GM21619 (cell line): ENCODE measurements around the gene VSX1.

ENCODE experiments used
- ATAC-seq: cut with Tn5 transposase; IDR thresholded peaks from one replicate; pipeline ENCODE4 v1.9.1; 2021; ENCODE audit not compliant: unreplicated experiment

VSX1 gene

DNA sequence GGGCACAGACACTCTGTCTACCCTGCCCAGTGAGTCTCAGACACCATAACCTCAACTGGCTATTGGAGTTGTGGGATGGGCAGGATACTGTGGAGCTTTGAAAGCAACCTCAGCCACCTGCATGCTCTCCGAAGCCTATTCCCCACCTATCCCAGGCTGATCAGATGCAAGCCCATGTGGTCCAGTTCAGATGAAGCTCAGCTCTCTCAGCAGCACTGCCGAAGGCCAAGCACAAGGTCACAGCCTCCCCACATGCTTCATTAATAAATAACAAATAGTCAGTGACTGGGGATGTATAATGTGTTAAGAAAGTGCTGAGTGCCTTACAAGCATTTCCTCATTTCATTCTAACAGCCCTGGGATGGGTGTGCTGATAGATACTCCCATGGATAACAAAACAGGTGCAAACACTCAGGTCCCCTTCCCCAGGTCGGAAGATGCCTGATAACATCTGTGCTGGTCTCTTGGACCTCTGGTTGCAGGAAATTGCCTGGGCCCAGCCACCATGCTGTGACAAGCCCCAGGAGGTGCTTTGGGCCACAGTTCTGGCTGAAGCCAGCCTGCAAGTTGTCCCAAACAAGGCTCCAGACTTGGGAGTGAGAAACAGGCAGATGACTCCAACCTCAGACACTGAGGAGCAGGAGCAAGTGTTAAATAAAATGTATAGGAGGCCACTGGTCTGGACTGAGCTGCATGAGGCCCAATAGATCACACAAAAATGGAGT, 27.7 kb downstream of the VSX1 start:
- ATAC-seq = no peak

DNA sequence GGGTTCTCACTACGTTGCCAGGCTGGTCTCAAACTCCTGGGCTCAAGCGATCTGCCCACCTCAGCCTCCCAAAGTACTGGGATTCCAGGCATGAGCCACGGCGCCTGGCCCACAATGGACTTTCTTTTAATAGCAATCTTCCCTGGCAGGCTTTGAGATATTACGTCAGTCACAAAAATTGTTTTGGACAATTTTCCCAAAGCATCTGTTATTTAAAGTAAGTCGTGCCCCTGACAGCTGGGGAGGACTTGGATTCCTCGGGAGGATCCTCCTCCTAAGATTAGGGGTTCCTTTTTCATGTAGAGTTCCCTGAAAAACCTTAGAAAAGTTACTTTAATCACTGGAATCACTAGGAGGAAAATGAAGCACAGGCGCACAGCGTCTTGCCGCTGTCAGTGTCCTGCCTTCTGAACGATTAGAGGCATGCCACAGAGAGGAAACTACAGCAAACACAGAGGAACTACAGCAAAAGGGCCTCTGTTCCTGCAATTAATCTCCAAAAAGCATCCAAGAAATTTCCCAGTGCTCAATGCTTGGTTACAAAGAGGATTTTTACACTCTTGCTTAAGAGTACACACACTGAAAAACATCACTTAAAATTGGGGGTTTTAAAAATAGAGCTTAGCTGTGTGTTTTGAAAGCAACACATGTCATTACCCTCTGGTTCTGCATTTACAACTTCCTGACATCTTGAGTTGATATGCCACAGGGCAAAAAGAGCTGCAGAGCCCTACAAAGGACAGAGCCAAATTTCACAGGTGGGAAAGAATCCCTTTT, 28.5 kb downstream of the VSX1 start:
- no peak for ATAC-seq

DNA sequence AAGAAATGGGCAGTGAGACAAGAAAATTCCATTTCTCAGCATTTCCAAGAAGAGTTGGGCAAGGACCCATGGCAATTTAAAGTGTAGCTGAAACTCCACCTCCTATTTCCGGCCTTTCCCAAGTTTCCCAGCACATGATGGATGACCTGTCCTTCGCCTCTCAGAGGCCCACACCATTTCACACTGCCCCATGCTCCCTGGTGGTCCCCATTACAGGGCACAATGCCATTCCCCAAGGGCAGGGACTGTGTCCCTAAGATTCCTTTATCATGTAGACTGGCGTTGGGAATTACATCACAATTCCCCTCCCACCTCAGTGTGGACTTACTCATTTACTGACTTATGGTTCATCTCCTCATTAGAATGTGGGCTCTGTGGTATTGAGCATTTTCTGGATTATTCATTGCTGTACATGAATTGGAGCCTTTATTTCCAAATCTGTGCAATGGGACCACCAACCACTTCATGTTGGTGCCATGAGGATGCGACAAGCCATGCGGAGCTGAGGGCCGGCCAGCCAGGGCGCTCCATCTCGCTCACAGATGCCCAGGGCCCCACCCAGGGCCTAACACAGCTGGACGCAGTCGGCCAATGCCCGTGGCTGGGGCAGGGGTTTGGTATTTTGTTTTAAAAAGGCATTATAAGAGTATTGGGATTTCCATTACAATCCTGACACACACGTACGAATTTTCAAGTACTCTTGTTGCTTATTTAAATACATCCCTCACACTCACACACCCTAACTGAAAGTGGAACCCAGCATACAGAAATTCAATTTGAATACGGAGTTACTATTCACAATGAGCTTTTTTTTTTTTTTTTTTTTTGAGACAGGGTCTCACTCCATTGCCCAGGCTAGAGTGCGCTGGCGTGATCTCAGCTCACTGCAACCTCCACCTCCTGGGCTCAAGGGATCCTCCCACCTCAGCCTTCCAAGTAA, 29.4 kb downstream of the VSX1 start:
- ATAC-seq = no peak

DNA sequence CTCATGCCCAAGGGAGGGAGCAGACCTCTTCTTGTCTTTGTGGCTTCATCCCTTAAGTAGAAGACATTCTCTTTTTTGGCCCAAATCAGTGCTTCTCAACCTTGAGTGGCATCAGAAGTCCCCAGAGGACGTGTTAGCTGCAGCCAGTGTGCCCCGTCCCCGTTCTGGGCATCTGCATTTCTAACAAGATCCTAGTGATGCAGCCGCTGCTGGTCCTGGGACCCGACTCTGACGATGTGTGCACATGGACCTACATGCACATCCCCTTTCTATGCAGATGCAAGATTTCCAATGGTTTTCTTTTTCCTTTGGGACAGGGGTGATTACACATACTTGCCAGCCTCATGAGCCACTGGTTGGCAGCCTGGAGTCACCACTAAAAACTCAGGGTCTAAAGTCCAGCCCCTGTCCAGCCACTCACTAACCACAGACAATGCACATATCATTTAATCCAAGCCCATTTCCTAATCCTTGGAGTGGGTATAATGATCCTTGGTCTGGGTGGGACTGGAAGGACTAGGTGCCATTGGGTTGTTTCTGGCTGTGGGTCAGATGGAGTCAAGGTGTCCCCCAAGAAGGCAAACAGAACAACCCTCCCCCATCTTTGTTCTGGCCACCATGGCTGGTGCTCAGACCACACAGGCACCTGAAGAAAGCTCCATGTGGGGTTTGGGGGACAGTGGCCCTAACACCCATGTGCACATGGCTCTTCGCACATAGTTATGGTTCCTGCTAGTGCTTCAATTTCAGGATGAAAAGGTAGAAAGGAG, 30.4 kb downstream of the VSX1 start:
- ATAC-seq = no peak

DNA sequence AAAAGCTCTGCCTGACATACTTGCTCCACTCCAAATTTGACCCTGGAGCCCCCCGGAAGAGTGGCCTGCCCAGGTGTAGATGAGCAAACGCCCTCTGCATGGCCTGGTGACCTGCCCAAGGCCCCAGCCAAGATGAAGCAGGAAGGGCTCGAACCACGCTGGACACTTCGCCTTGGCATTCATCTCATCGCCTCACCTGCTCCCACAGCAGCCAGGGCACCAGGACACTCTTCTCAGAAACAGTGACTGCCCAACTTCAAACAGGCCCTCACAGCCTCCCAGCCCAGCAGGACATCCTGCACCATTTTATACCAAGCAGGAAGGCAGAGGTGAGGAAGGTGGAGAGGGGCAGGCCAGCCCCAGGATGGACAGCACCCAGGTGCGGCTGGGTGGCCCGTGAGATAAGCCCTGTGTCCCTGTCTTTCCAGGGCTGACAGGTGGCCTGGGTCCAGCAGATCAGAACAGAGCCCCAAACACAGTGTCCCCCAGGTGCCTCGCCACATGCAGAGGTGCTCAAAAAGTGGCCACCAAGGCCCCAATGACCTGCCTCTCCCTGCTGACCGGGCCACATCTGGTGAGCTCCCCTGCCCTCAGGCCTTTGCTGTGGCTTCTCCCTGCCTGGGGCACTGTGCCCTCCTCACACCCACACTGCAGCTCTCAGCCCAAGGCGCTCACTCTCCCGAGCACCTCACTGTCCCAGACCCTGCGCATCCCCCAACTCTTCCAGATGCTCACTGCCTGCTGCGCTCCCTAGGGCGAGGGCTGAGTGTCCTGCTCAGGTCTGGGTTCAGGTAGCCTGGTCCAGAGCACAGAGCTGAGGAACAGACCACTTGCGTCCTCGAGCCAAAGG, 31.2 kb downstream of the VSX1 start:
- ATAC-seq = no peak

DNA sequence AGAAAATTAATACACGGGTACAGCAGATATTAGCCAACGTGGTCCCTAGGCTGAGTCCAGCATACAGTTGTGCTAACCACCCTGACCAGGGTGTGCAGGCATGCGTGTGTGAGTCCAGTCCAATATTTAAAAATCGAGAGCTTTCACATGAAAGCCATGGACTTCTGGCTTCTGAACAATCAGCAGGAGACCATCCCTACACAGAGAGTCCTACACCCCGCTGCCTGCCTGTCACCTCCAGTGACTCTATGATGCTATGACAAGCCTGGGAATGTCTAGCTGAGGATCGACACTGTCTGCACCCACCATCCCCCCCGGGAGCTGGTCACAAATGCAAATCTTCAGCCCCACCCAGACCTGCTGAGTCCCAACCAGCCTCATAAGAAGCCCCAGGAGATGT, 31.9 kb downstream of the VSX1 start:
- ATAC-seq = no peak

DNA sequence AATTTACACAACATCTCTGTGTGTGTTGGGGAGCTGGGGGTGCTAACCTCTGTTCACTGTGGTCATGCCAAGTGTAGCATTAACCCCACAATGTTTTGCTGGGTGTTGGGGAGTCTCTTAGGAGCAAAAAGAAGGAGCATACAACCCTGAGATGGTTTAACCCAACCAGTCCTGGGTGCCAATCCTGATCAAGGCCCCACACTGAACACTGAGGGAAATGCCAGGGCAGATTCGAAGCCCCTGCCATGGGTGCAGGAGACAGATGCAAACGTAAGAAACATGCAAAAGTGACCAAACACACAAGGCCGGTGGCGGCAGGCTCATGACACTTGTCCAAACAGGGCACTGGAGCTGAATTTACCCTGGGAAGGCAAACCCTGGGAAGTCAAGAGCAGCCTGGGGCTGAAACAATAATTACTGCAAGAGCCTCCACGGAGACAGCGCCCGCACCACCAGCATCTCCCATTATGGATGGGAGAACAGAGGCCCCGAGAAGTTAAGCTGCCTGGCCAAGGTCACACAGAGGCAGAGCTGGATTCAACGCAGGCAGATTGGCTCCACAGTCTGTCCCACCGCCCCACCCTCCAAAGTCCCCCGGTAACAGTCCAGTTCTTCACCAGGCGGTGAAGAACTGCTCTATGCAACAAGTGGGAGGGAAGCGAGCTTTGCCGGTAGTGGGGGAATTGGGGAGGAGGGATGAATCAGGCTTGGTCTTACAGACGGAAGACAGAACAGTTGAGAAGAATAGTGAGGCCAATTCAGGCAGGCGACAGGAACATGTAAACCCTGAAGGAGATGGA, 32.5 kb downstream of the VSX1 start:
- no peak for ATAC-seq

DNA sequence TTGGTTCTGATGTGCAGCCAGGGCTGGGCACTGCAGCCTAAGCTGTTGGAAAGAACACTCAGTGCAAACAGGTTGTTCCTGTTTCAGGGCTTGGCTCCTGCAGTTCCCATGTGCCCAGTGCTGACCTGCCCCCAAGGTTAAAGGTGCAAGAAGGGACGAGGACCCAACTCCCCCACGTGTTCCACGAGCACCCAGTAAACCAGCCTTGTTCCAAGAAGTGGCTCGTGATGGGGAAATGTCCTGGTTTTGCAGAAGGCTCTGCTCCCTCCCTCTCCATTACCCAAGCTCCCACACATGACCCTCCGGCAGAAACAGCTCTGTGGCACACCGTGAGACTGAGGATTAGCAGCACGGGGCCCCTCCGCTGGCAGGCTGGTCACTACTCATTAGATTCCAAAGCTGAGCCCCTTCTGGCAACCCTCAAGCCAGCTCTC, 33.4 kb downstream of the VSX1 start:
- no peak for ATAC-seq

DNA sequence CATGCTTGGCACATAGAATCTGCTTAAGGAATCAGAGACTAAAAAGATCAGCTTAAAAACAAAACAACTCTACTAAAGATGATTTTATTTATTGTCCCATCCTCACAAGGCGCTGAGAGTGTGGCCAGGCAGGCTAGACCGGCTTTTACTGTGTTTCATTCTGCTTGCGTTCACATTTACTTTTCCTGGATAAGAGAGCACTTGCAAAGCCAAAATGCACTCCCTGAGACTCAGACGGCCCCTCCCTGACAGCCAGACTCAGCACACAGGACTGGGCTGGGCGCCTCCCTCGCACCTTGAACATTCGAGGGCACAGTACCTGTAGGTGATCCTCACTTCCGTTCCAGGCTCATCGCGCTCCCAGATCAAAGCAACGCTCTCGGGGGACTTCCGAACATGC, 34.2 kb downstream of the VSX1 start:
- ATAC-seq = no peak

DNA sequence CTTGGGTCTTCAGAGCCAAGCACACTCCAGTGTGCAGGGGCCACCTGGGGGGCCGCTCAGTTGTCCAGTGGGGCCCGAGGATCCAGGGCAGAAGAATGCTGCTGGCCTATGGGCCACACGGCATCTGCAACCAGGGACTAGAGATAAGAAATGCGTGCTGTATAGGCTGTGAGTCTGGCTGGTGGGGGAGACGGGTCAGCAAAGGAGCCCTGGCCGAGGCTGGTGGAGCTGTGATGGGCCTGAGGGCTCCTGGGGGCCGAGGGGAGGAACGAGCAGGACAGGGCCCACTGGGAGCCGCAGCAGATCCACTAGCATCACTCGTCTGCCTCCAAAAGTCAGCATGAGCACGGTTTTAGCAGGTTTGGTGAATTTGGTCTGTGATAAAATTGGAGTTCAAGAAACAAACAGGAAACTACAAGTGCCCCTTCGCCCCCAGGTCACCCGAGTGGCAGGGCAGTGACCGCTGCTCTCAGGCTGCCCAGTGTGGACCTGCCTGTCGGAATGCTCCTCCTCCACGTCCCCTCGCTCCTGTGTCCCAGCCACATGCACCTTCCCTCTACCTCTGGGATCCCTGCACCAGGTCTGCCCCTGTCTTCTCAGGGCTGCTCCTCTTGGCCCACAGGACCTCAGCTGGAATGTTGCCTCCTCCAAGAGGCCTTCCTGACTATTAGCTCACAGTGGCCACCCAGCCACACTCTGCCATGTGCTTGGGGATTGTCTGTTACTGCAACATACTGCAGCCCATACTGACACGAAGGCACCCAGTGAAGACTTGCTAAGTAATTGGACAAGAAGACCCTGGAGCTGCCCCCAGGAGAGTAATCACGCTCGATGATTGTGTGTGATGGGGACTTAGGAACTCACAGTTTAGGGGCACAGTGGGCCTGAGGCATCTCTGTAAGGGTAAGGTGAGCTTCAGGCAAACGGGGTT, 34.9 kb downstream of the VSX1 start:
- no peak for ATAC-seq

DNA sequence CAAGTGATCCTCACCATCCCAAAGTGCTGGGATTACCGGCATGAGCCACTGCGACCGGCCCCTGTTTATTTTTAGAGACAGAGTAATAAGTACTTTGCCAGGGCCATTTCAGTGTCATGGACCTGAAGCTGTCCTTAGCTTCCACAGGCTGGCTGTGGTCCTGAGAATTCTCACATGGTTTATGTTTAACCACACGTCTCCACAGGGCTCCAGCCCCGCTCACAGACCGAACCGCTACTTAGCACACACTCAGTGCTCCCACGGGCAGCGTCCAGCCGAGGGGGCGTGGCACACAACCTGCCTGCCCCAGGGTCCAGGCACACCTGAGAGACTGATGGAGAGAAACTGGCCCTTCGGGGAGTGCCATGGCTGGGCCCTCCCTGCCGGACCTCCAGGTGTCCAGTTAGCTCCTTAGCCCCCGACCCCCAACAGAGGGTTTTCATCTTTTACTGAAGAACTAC, 35.7 kb downstream of the VSX1 start:
- no peak for ATAC-seq

DNA sequence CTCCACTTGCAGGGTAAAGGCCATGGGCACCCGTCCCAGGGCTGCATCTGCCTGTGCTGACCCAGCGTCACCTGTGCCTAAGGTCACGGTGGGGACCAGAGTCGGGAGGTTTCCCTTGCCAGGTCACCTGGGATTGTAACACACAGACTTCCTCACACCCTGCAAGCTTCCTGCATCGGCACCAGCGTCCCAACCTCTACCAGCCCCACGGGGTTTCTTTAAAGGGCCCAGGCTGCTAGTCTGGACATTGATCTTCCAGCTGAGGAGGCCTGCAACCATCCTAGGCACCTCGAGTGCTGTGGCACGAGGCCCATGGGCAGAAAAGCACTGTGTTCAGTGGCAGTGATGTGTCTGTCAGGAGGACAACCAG, 36.6 kb downstream of the VSX1 start:
- no peak for ATAC-seq

DNA sequence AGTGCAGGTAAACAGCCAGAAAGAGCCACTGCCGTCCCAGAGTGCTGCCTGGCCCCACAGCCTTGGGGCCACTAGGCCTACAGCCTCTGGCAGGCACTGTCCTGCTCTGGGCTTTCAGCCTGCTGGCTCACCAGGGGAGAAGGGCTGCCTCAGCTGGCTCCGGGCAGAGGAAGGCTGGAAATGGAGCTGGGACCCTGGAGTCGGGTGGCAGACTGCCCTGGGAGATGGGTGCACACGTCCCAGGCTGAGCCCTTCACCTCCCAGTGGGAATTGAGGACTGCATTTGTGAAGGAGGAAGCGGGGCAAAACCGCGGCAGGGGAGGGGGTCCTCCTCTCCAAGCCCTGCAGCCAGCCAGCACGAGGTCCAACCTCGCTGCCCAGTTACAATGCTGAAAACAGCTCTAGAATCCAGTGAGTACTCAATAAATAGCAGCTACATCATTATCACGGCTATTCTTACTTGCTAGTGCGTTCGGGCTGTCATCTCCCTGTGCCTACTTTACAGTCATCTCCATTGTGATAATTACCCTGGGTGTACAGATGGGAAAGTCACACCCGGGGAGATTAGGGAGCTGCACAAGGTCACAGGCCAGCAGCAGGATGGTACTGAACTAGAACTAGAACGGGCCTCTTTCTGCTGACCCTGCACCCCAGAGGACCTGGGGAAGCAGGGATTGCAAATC, 37.1 kb downstream of the VSX1 start:
- no peak for ATAC-seq

DNA sequence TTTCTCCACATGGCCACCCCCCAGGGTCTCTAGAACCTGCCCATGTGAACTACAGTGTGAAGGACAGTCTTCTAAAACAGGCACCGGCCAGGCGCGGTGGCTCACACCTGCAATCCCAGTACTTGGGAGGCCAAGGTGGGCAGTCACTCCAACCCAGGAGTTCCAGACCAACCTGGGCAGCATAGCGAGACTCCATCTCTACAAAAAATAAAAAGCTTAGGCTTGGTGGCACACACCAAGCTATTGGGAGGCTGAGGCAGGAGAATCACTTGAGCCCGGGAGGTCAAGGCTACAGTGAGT, 37.7 kb downstream of the VSX1 start:
- no peak for ATAC-seq

DNA sequence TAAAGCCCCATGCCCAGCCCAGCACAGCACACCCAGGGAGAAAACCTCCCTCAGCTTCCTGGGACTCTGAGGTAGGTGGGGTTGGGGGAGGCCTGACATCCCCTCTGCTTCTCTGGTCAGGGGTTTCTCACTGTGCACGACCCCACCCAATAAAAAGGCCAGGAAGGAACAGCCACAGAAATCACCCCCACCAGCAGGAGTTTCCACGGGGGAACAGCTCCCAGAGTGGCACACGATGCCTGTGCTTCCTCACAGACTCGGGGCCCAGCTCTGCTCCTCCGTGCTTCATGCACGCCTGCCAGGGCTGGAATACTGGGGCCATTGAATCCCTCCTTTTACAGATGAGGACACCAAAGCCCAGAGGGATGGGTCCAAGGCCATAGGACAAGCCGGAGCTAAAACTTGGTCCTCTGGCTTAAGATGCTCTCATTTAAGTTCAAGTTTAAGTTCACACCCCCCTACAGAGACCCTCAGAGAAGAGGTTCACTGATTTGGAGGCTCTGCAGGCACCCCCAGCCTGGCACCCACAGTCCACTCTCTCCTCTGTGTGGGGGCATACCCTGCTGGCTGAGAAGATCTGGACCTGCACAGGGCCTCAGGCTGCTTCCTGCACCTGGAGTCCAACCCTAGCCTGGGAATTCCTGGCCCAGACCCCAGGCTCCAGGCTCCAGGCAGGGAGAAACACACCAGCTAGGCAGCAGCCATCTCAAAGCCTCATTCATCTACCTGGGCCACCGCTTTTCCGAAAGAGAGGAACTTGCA, 38.3 kb downstream of the VSX1 start:
- no peak for ATAC-seq

DNA sequence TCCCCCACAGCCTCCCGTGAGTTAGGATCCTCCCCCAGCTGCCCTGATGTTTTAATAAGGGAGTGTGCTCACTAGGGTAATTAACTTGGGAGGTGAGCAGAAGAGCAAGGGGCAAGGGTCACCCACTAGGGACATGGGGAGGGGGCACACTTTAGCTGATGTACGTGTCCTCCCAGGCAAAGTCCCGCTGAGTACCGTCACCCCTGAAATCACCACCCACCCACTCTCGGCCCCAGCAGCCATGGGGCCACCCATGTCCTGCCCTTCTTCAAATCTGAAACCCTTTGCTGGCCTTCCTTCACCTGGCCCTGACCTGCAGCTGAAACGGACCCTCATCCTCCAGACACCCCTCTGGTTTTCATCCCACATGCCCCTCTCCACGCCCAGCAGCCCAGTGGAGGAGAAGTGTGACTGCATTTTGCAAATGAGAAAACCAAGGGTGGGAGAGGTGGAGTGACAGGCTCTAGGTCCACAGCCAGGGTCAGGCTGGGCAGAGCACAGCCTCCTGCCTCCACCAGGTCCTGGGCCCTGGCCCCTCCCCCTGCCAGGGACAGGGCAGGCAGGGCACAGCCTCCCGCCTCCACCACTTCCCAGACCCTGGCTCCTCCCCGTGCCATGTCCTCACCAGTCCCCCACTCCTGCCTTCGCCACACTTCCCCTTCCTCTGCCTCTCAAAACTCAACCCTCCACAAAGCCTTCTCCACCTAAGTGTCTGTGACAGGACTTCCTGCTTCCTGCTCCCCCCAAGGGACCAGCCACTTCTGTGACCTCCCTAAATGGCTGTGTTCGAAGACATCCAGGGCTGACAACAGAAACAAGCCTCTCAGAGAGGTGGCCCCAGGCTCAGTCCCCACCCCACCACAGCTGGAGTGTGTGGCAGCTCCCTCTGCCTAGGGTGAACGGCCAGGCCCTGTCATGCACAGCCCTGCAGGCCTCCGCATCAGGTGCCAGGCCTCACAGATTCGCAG, 39.1 kb downstream of the VSX1 start:
- peak; percentile 97 for ATAC-seq
